Gastrocnemius medialis (tissue), 4 donors: Measurements from ENCODE around the gene PLXDC2. TPM values are rescaled to one million over a fixed set of nuclear protein-coding genes. Genes with fewer than 3 reads are reported as not detected.

Experiments used
- ATAC-seq, 2 donors: fragments of 150-250 bp; one replicate each; pipeline ENCODE4 v1.9.1; 2016
- DNase-seq, 2 donors: peaks; one replicate each; pipeline ENCODE4 v3.0.0-alpha.2; 2019
- H3K27ac ChIP-seq, 4 donors: fragments of 200-600 bp; sonication (generic); 1 replicate in 1 of 4; 2 replicates in 3 of 4; pipeline ENCODE4 v1.5.1; 2016 to 2018; ENCODE audit warnings: mild to moderate bottlenecking in 2 of 4, moderate library complexity in 1 of 4
- H3K27me3 ChIP-seq, 3 donors: fragments of 200-600 bp; sonication (generic) in 2 of 3; 1 replicate in 1 of 3; 2 replicates in 2 of 3; pipeline versions ENCODE4 v1.5.1 to v1.6.0; 2016 to 2019; ENCODE audit warnings: mild to moderate bottlenecking in 1 of 3, moderate library complexity in 1 of 3
- H3K36me3 ChIP-seq, 2 donors: fragments of 200-600 bp; sonication (generic) in 1 of 2; one replicate each; pipeline ENCODE4 v1.5.1; 2017 to 2018
- H3K4me1 ChIP-seq, 2 donors: fragments of 200-600 bp; sonication (generic) in 1 of 2; one replicate each; pipeline ENCODE4 v1.5.1; 2016 to 2017; ENCODE audit warnings: mild to moderate bottlenecking in 2 of 2
- H3K4me3 ChIP-seq, 4 donors: fragments of 200-600 bp; sonication (generic) in 3 of 4; 1 replicate in 1 of 4; 2 replicates in 3 of 4; pipeline ENCODE4 v1.5.1; 2016 to 2019; ENCODE audit warnings: mild to moderate bottlenecking in 2 of 4
- H3K9me3 ChIP-seq, 3 donors: fragments of 200-600 bp; sonication (generic) in 2 of 3; 1 replicate in 1 of 3; 2 replicates in 2 of 3; pipeline ENCODE4 v1.5.1; 2016 to 2019
- POLR2A ChIP-seq, 2 donors: fragments of 450-650 bp; IDR thresholded peaks; one replicate each; pipeline ENCODE4 v1.6.1; 2017; ENCODE audit warnings: antibody characterized with exemption in 2 of 2, mild to moderate bottlenecking in 2 of 2, moderate library complexity in 2 of 2
- in situ Hi-C, 4 donors: fragments of 200-750 bp; cut with MboI; loops; one replicate each; pipeline versions ENCODE4 v1.15.0 to v1.8.0; 2017; ENCODE audit warnings: low sequenced_read_pairs in 4 of 4
- intact Hi-C: fragments of 100-400 bp; cut with DNase I; formaldehyde crosslinking; loops from one replicate; pipeline ENCODE4 v1.15.1; 2023; ENCODE audit warnings: low total_unique reads
- total RNA-seq, 4 donors: library from RNA; depleted of rRNA; stranded (reverse); fragments of >200 nt; gene quantifications; one replicate each; pipeline versions ENCODE4 v1.1.0 to v1.2.3, GENCODE V29; 2016
- TF ChIP-seq, protein P1 (sequence below), 5 experiments: fragments of 450-650 bp in 3 of 5; fragments of 200-600 bp in 2 of 5; sonication (generic) in 2 of 5; IDR thresholded peaks in 4 of 5; conservative IDR thresholded peaks in 1 of 5; 1 replicate in 4 of 5; 2 replicates in 1 of 5; pipeline ENCODE4 v1.5.1; 2016 to 2019; ENCODE audit warnings: antibody characterized with exemption in 5 of 5, mild to moderate bottlenecking in 3 of 5, moderate library complexity in 3 of 5

Gene PLXDC2
- total RNA-seq, 4 donors from 2014 or later = 13.9 to 19.6 (median 15.0) TPM

DNA sequence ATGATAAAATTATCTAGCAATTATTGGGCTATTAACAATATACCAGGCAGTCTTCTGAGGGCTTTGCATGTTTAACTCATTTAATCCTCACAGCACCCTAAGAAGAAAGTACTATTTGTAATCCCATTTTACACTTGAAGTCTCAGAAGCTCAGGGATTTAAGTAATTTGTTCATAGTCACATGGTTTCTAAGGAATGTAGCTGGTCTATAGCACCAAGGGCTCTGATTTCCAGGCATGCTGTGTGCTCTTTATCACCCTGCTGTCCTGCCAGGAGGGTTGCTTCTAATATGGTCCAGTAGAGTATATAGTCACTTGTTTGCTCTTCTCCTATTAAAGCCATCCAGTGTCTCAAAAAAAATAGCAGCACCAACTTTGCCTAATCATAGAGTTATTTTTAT, 417.2 kb downstream of the PLXDC2 start:
- H3K27me3 ChIP-seq = no peaks in the 10 kb centered on the region
- in situ Hi-C loops = no loop called here

DNA sequence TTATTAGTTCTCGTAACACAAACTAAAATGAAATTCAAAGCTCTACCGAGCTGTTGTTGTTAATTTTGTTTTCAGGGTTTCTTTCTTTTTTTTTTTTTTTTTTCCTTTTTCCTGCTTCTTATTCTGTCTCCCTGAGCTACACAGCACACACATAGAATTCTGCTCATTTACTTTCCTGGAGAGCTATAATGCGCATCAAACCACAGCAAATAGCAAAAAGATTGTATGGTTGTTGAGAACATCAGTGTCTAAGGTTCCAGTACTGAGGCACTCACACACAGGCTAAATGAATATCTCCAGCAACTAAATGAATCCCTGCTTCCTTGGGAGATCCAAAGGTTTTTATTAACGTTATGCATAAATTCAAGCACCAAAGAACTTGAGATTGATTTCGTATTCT, 418.3 kb downstream of the PLXDC2 start:
- ATAC-seq (no peak), DNase-seq (no peak)
- no peaks in the 10 kb centered on the region for H3K9me3 ChIP-seq
- TF ChIP-seq, protein P1, sequence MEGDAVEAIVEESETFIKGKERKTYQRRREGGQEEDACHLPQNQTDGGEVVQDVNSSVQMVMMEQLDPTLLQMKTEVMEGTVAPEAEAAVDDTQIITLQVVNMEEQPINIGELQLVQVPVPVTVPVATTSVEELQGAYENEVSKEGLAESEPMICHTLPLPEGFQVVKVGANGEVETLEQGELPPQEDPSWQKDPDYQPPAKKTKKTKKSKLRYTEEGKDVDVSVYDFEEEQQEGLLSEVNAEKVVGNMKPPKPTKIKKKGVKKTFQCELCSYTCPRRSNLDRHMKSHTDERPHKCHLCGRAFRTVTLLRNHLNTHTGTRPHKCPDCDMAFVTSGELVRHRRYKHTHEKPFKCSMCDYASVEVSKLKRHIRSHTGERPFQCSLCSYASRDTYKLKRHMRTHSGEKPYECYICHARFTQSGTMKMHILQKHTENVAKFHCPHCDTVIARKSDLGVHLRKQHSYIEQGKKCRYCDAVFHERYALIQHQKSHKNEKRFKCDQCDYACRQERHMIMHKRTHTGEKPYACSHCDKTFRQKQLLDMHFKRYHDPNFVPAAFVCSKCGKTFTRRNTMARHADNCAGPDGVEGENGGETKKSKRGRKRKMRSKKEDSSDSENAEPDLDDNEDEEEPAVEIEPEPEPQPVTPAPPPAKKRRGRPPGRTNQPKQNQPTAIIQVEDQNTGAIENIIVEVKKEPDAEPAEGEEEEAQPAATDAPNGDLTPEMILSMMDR (IDR thresholded peaks at IDR 0.05 in 4 of 5, conservative IDR thresholded peaks at IDR 0.05 in 1 of 5) = no peak
- TF ChIP-seq POLR2A (IDR thresholded peaks at IDR 0.05) = no peak
- intact Hi-C loops (no loop called here), in situ Hi-C loops (no loop called here)
- no peaks in the 10 kb centered on the region for H3K4me1 ChIP-seq
- no peak overlapping the region for H3K4me3 ChIP-seq
- H3K27me3 ChIP-seq = no peaks in the 10 kb centered on the region
- H3K27ac ChIP-seq = no peak overlapping the region
- H3K36me3 ChIP-seq = no peaks in the 10 kb centered on the region

More for the DNA sequence above, 417.2 kb downstream of the PLXDC2 start:
- intact Hi-C loops = no loop called here
- TF ChIP-seq, protein P1 (IDR thresholded peaks at IDR 0.05 in 4 of 5, conservative IDR thresholded peaks at IDR 0.05 in 1 of 5) = no peak
- TF ChIP-seq POLR2A (IDR thresholded peaks at IDR 0.05) = no peak
- Histone ChIP-seq H3K27ac (no peak overlapping the region), H3K4me1 (no peaks in the 10 kb centered on the region), H3K9me3 (no peaks in the 10 kb centered on the region), H3K4me3 (no peak overlapping the region), H3K36me3 (no peaks in the 10 kb centered on the region)
- DNase-seq (no peak), ATAC-seq (no peak)

DNA sequence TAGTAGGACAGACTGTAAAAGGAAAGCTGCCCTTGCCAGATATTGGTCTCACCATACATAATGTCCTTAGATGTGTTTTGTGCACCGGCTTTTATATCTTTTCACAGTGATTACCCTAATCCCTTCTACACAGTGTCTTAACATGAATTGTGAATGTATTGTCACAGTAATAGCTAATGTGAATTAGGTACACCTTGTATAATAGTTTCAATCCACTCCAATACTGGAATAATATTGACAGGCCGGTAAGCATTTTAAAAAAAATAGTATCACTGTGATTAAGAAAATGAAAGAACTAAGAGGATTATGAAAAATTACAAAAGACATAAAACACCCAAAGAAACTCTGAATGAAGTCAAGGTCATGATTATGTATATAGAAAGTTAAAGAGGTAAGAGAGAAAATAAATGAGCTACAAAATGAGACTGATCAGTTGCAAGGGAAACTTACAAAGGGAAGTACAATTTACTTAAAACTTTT, 420.9 kb downstream of the PLXDC2 start:
- Histone ChIP-seq H3K4me1 (no peaks in the 10 kb centered on the region), H3K27me3 (no peaks in the 10 kb centered on the region), H3K4me3 (no peak overlapping the region), H3K36me3 (no peaks in the 10 kb centered on the region), H3K9me3 (no peaks in the 10 kb centered on the region), H3K27ac (no peak overlapping the region)
- no peak for ATAC-seq
- in situ Hi-C loops = no loop called here
- intact Hi-C loops = no loop called here
- TF ChIP-seq, protein P1 (IDR thresholded peaks at IDR 0.05 in 4 of 5, conservative IDR thresholded peaks at IDR 0.05 in 1 of 5) = no peak
- no peak for TF ChIP-seq POLR2A (IDR thresholded peaks at IDR 0.05)
- no peak for DNase-seq

DNA sequence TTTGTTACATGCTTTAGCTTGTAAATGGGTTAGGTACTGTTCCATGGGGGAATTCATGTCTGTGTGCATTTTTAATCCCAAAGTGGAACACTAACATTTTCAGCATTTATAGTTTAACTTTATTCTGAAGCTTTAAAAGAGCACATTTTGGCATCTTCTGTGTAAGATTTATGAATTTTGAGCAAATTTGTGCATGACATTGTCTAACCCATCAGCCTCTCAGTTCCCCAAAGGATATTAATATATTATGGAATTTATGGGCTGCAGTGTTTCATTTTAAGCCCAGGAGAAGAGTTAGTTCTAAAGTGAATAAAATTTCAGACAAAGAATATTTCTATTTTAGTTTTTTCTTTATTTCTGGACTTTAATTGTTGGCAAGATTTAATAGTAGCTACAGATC, 421.4 kb downstream of the PLXDC2 start:
- Histone ChIP-seq H3K27me3 (no peaks in the 10 kb centered on the region), H3K27ac (no peak overlapping the region), H3K9me3 (no peaks in the 10 kb centered on the region), H3K4me1 (no peaks in the 10 kb centered on the region), H3K4me3 (no peak overlapping the region), H3K36me3 (no peaks in the 10 kb centered on the region)
- ATAC-seq = no peak
- in situ Hi-C loops = no loop called here
- TF ChIP-seq, protein P1 (IDR thresholded peaks at IDR 0.05 in 4 of 5, conservative IDR thresholded peaks at IDR 0.05 in 1 of 5) = no peak
- no peak for TF ChIP-seq POLR2A (IDR thresholded peaks at IDR 0.05)
- no peak for DNase-seq
- intact Hi-C loops = no loop called here

DNA sequence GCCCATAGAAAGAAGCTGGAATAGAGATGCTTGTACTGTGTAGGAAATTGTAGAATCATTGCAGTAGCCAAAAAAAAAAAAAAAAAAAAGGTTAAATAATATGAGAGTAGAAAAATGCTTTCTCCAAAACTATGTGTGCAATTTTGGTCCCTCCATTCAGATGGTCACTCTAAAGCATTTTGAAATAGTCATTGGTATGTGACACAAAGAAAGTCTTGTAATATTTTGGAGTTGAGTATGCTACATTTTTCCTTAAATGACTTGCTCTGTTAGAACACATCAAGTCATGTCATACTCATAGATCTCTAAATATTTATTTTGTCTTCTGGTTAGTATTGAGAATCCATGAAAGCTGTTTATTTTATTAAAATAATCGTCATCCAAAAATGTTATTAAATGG, 424.4 kb downstream of the PLXDC2 start:
- Histone ChIP-seq H3K9me3 (no peaks in the 10 kb centered on the region), H3K27me3 (no peaks in the 10 kb centered on the region), H3K36me3 (peaks cover 0 to under 1% of the 10 kb centered on the region in 2 donors), H3K27ac (no peak overlapping the region), H3K4me1 (no peaks in the 10 kb centered on the region), H3K4me3 (no peak overlapping the region)
- intact Hi-C loops (loop anchor here (5.0 kb wide), 1 partner anchor 292 kb away; no protein-coding TSS in a partner anchor), in situ Hi-C loops (no loop called here)
- TF ChIP-seq, protein P1 (IDR thresholded peaks at IDR 0.05 in 4 of 5, conservative IDR thresholded peaks at IDR 0.05 in 1 of 5) = no peak
- no peak for TF ChIP-seq POLR2A (IDR thresholded peaks at IDR 0.05)
- ATAC-seq (no peak), DNase-seq (no peak)
